Right ventricle myocardium inferior (tissue), 1 donor: Measurements from ENCODE around the gene UGT2B28. TPM values are rescaled to one million over a fixed set of nuclear protein-coding genes. Genes with fewer than 3 reads are reported as not detected.
"Not testable (repeated sequence)": the region's sequence is repeated elsewhere in the genome, so short reads cannot be mapped to it uniquely, and the experiment has no call there.

Experiments used
- ATAC-seq: fragments of 200-7000 bp; cut with Tn5 transposase; one replicate; pipeline ENCODE4 v1.9.1; 2020; ENCODE audit warnings: mild to moderate bottlenecking, moderate library complexity
- DNase-seq: peaks from one replicate; pipeline ENCODE4 v3.0.0; 2021; ENCODE audit errors: missing footprints
- intact Hi-C: fragments of 100-400 bp; cut with DNase I; formaldehyde crosslinking; loops from one replicate; pipeline ENCODE4 v1.11.0; 2022
- long read RNA-seq: library from polyadenylated mRNA; unstranded; transcript quantifications from one replicate; pipeline ENCODE4 v2.0.0, GENCODE V29; 2021
- total RNA-seq: library from RNA; stranded (reverse); fragmentation: NEBNext Ultra II Directional; extraction: Animal tissue kit (Norgen Biotek cat#: 25700); gene quantifications from one replicate; pipeline ENCODE4 v1.2.1, GENCODE V29; 2021
- donor health status: DM: no; HTN: yes; CAD: no; lungs with severe emphysema.

The UGT2B28 gene
- not detected for total RNA-seq
- long read RNA-seq = 0 reads

DNA sequence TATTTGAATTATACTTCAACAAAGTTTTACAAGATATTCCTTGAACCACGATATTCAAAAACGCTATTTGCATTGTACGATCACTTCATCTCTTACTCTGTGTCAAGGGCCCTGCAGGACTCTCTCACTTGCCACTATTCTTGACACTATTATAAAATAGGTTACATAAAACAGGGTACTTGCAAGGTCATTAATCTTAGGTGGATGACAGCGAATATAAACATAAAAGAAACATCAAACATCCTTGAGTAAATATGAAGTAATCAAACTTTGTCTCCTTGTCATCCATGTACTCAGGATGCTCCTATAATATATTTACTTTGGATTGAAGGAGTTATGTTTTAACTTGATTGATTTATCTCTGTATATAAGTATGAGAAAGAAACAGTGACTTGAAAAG is at the start of gene UGT2B28:
Gene UGT2B28 (plus strand): TSS at position 395 of the 400 bp plus-strand sequence. CDS start 26 bp downstream, outside the sequence.
- ATAC-seq, DNase-seq, intact Hi-C loops: not testable (repeated sequence)

DNA sequence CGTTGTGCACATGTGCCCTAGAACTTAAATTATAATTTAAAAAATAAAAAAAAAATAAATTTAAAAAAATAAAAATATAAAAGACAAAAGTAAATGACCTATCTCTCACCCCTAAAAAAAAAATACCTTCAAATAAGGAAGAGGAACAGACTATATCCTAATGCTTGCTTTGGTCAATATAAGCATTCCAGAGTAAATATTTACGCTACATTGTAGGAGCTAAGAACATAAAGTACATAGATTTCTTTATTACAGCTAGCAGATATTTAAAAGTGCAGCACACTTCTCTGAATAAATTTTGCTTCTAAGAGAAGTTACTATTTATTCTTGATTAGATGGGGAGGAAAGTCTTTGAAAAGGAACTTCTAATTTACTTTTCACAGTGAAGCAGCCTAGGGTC is 41.2 kb upstream of the UGT2B28 start:
- DNase-seq (no peak), ATAC-seq (no peak)
- intact Hi-C loops = no loop called here

GRCh38 chr4:69239557-69240168 is 40.6 kb upstream of the UGT2B28 start:
- no peak for ATAC-seq
- DNase-seq = no peak
- intact Hi-C loops = no loop called here

DNA sequence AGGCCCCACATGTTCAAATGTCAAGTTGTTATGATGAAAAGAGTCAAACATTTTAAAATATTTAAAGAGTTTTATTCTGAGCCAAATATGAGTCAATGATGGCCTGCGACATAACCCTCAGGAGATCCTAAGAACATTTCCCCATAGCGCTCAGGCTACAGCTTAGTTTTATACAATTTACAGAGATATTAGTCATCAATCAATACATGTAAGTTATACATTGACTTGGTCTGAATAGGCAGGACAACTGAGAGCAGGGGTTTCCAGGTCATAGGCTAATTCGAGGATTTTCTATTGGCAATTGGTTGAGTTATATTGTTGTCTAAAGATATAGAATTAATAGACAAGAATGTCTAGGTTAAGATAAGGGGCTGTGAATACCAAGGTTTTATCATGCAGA is 39.5 kb upstream of the UGT2B28 start:
- ATAC-seq, DNase-seq, intact Hi-C loops: not testable (repeated sequence)

DNA sequence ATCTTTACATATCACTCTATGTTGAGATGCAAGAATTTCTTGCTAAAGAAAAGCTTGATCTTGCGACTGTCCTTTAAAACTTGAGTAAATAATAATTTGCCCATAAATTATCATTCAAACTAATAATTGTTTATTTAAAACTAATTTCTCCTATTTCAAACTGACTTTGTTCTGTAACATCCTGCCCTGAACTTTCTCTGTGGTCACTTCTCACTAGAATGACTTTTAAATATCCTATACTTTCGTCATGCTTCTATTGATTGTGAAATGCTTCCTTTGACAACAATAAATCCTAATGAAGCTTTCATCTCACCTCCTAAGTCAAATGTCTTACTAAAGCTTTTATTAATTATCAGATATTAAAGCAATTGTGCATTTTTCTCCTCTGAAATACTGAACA is 38.5 kb upstream of the UGT2B28 start:
- ATAC-seq, intact Hi-C loops, DNase-seq: not testable (repeated sequence)

GRCh38 chr4:69242562-69243240 is 37.6 kb upstream of the UGT2B28 start:
- intact Hi-C loops, ATAC-seq, DNase-seq: not testable (repeated sequence)

- DNase-seq, intact Hi-C loops, ATAC-seq: not testable (repeated sequence)
Measured at GRCh38 chr4:69250884-69251283, 29.4 kb upstream of the UGT2B28 start.

- intact Hi-C loops, ATAC-seq, DNase-seq: not testable (repeated sequence)
Measured at GRCh38 chr4:69253147-69253772, 27.0 kb upstream of the UGT2B28 start.

- DNase-seq, intact Hi-C loops, ATAC-seq: not testable (repeated sequence)
Measured at GRCh38 chr4:69268612-69269011, 11.7 kb upstream of the UGT2B28 start.

GRCh38 chr4:69296356-69296755 is 16.1 kb downstream of the UGT2B28 start:
- intact Hi-C loops, ATAC-seq, DNase-seq: not testable (repeated sequence)

DNA sequence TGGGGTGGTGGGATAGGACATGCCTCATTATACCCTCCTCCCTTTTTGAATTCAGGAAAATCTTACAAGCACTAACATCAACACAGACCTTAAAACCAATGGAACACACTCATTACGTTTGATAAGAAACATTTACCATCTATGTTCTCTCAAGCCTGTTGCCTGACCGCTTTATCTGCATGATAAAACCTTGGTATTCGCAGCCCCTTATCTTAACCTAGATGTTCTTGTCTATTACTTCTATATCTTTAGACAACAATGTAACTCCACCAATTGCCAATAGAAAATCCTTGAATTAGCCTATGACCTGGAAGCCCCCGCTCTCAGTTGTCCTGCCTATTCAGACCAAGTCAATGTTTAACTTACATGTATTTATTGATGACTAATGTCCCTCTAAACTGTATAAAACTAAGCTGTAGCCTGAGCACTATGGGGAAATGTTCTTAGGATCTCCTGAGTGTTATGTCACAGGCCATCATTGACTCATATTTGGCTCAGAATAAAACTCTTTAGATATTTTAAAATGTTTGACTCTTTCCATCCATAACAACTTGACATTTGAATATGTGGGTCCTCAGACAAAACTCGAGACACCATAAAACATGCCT is 28.3 kb downstream of the UGT2B28 start:
- DNase-seq, intact Hi-C loops, ATAC-seq: not testable (repeated sequence)

DNA sequence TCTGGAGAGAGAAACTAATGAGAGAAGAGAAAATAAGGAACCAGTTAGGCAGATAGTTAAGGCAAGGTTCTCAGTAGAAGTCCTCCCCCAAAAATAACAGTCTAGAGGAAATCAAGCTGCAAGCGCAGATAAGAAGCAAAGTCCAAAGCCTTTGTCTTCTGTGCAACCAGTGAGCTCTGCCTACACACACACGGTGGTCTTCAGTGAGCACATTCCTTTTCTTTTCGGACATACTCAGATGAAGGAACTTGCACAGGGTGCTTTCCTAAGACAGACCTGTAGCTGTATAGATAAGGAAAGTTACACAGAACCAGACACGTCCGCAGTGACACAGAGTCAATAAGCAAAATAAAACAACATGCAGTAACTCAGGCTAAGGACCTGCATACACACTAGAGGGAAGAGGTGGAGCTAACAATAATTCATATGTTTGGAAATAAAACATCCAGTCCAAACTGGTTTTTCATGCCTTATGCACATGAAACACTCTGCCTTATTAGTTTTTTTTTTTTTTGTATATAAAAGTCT is 29.3 kb downstream of the UGT2B28 start:
- intact Hi-C loops, ATAC-seq, DNase-seq: not testable (repeated sequence)

- intact Hi-C loops, ATAC-seq, DNase-seq: not testable (repeated sequence)
Measured at GRCh38 chr4:69310262-69310661, 30.0 kb downstream of the UGT2B28 start.

DNA sequence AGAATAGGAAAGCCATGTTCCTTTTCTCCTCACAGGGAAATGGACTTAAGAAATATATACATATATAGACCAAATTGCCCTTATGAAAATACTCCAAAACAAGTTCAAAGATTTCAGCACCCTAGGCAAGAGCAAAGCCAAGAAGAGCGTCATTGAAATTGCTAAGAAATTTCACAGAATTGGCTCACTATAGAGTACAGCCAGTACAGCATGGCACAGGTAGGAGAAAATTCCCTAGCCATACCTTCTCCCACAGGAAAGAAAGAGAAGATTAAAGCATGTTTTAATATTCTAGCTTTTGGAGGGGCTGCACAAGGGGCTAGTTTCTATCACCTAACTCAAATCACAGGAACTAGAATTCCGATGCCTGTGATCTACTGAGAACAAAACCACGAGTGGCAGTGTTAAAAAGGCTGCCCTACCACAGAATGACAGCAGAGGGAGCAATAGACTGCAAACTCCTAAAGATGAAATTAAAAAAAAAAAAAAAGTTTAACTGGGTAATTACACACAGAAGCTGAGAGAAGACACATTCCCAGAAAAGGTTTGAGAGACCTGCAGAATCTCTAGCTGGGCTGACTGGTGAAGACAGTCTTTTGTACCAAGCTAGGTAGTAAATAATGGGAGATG is 37.5 kb downstream of the UGT2B28 start:
- intact Hi-C loops, ATAC-seq, DNase-seq: not testable (repeated sequence)

GRCh38 chr4:69321153-69321729 is 41.0 kb downstream of the UGT2B28 start:
- DNase-seq (no peak), ATAC-seq (no peak)

GRCh38 chr4:69322055-69322454 is 41.8 kb downstream of the UGT2B28 start:
- ATAC-seq (no peak), DNase-seq (no peak)
- intact Hi-C loops = no loop called here

More at GRCh38 chr4:69321153-69321729, 41.0 kb downstream of the UGT2B28 start:
- intact Hi-C loops = no loop called here

GRCh38 chr4:69323284-69323683 is 43.0 kb downstream of the UGT2B28 start:
- DNase-seq (no peak), ATAC-seq (no peak)
- intact Hi-C loops = no loop called here
